Suprapubic skin (tissue), 3 donors: ENCODE results near the gene SRGAP1.

Experiments
- EP300 ChIP-seq: sonication (generic); formaldehyde crosslinking; IDR thresholded peaks from one replicate; pipeline ENCODE4 v1.6.1; 2017; ENCODE audit warnings: antibody characterized with exemption
- POLR2A ChIP-seq, 2 donors: fragments of 450-650 bp; IDR thresholded peaks; one replicate each; pipeline ENCODE4 v1.6.1; 2017; ENCODE audit warnings: antibody characterized with exemption in 2 of 2, mild to moderate bottlenecking in 2 of 2, moderate library complexity in 2 of 2
- TF ChIP-seq, protein P1 (sequence below), 2 donors: fragments of 200-600 bp in 1 of 2; fragments of 450-650 bp in 1 of 2; sonication (generic) in 1 of 2; IDR thresholded peaks; one replicate each; pipeline ENCODE4 v1.5.1; 2016 to 2019; ENCODE audit warnings: antibody characterized with exemption in 2 of 2, mild to moderate bottlenecking in 1 of 2, moderate library complexity in 1 of 2

GRCh38 chr12:64083285-64084210 lies 239.0 kb downstream of the SRGAP1 start:
- TF ChIP-seq, protein P1, sequence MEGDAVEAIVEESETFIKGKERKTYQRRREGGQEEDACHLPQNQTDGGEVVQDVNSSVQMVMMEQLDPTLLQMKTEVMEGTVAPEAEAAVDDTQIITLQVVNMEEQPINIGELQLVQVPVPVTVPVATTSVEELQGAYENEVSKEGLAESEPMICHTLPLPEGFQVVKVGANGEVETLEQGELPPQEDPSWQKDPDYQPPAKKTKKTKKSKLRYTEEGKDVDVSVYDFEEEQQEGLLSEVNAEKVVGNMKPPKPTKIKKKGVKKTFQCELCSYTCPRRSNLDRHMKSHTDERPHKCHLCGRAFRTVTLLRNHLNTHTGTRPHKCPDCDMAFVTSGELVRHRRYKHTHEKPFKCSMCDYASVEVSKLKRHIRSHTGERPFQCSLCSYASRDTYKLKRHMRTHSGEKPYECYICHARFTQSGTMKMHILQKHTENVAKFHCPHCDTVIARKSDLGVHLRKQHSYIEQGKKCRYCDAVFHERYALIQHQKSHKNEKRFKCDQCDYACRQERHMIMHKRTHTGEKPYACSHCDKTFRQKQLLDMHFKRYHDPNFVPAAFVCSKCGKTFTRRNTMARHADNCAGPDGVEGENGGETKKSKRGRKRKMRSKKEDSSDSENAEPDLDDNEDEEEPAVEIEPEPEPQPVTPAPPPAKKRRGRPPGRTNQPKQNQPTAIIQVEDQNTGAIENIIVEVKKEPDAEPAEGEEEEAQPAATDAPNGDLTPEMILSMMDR (IDR thresholded peaks at IDR 0.05): no peak
- no peak for TF ChIP-seq POLR2A (IDR thresholded peaks at IDR 0.05)
- TF ChIP-seq EP300: no peak
